Epithelial cell of esophagus (primary cell): ENCODE results near the gene ZSWIM5.
"Not testable (repeated sequence)": the region's sequence is repeated elsewhere in the genome, so short reads cannot be mapped to it uniquely, and the experiment has no call there.

Experiments used
- DNase-seq: peaks from one replicate; pipeline ENCODE4 v3.0.0; 2010; ENCODE audit warnings: low read depth
- H3K4me3 ChIP-seq: 2 replicates; pipeline ENCODE4 v1.5.1; 2011; ENCODE audit warnings: mild to moderate bottlenecking, low read length, control low read depth
- TF ChIP-seq, protein P1 (sequence below): IDR thresholded peaks from 2 replicates; pipeline ENCODE4 v1.5.1; 2011; ENCODE audit warnings: low read depth, mild to moderate bottlenecking, low read length, control low read depth, inconsistent platforms; ENCODE audit not compliant: insufficient read depth; ENCODE audit errors: missing control alignments

The ZSWIM5 gene

DNA sequence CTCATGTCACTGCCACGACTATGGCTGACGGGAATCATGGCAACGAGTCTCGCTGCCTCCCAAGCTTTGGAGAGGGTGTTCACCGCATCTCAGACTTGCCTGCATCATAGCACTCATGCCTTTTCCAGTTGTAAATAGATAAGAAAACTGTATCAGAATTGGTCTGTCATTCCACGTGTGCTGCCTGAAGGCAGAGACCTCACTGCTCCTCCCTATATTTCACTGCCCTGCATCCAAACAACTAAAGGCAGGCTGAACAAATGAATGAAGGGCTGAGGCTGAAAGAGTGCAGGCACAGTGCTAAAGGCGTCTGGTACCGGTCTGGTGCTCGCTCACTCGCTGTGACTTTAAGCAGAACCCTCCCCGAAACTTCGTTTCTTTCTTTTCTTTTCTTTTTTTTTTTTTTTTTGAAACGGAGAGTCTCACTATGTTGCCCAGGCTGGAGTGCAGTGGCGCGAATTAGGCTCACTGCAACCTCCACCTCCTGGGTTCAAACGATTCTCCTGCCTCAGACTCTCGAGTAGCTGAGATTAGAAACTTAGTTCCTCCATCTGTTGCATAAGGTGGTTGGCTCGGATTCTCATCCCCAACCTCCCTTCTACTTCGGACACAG, 220.6 kb downstream of the ZSWIM5 start:
- DNase-seq = no peak
- peak overlapping the region; percentile 65 for H3K4me3 ChIP-seq
- TF ChIP-seq, protein P1, sequence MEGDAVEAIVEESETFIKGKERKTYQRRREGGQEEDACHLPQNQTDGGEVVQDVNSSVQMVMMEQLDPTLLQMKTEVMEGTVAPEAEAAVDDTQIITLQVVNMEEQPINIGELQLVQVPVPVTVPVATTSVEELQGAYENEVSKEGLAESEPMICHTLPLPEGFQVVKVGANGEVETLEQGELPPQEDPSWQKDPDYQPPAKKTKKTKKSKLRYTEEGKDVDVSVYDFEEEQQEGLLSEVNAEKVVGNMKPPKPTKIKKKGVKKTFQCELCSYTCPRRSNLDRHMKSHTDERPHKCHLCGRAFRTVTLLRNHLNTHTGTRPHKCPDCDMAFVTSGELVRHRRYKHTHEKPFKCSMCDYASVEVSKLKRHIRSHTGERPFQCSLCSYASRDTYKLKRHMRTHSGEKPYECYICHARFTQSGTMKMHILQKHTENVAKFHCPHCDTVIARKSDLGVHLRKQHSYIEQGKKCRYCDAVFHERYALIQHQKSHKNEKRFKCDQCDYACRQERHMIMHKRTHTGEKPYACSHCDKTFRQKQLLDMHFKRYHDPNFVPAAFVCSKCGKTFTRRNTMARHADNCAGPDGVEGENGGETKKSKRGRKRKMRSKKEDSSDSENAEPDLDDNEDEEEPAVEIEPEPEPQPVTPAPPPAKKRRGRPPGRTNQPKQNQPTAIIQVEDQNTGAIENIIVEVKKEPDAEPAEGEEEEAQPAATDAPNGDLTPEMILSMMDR = no peak

DNA sequence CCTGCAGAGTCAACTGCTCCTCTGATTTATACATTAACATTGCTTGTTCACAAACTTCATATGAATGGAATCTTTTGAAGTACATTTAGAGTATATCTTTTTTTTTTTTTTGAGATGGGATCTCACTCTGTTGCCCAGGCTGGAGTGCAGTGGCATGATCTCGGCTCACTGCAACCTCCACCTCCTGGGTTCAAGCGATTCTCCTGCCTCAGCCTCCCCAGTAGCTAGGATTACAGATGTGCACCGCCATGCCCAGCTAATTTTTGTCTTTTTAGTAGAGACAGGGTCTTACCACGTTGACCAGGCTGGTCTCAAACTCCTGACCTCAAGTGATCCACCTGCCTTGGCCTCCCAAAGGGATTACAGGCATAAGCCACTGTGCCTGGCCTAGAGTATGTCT, 229.0 kb downstream of the ZSWIM5 start:
- H3K4me3 ChIP-seq, DNase-seq: not testable (repeated sequence)

DNA sequence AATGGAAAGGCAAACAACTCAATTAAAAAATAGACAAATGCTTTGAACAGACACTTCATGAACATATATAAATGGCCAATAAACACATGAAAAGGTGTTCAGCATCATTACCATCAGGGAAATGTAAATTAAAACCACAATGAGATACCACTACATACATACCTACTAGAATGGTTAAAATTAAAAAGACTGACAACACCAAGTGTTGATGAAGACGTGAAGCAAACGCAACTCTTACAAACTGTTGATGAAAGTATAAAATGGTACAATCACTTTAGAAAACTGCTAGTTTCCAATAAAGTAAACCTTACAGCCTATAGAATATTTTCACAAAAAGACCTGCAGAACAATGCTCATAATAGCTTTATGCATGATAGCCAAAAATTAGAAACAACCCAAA, 230.2 kb downstream of the ZSWIM5 start:
- TF ChIP-seq, protein P1 = no peak
- H3K4me3 ChIP-seq = no peak overlapping the region
- no peak for DNase-seq

DNA sequence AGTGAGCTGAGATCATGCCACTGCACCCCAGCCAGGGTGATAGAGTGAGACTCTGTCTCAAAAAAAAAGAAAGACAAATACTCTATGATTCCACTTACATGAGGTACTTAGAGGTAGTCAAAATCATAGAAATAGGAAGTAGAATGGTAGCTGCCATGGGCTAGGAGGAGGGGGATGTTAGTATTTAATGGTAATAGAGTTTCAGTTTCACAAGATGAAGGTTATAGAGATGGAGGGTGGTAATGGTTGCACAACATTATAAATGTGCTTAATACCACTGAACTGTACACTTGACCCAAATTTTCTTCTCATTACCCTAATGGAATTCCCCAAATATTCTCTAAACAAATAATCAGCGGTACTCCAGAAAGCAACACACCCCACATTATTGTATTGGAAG, 232.8 kb downstream of the ZSWIM5 start:
- TF ChIP-seq, protein P1 = no peak
- DNase-seq = no peak
- no peak overlapping the region for H3K4me3 ChIP-seq

DNA sequence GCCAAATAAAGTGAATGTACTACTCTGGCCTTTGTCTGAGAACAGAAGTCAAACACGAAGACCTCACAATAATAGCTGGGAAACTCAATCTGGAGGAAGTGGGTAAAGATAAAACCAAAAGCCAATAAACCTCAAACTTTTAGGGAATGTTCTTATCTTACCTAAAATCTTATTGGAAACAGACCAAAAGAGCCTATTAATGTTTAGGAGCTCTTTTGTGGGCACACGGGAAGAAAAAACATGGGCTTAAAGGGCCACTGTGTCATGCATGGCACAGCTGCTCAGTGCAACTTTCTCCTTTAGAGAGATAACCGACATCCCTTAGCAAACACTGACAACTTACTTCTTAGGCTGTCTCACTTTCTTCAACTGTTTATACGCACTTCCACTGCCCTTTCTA, 236.1 kb downstream of the ZSWIM5 start:
- TF ChIP-seq, protein P1 = no peak
- no peak for DNase-seq
- no peak overlapping the region for H3K4me3 ChIP-seq
